ENCODE data around the gene ERBB4. TPM values are rescaled to one million over a fixed set of nuclear protein-coding genes. Genes with fewer than 3 reads are reported as not detected.

Gene ERBB4
- total RNA-seq, 1 experiment from 2014 or later, result 0.04 TPM

DNA sequence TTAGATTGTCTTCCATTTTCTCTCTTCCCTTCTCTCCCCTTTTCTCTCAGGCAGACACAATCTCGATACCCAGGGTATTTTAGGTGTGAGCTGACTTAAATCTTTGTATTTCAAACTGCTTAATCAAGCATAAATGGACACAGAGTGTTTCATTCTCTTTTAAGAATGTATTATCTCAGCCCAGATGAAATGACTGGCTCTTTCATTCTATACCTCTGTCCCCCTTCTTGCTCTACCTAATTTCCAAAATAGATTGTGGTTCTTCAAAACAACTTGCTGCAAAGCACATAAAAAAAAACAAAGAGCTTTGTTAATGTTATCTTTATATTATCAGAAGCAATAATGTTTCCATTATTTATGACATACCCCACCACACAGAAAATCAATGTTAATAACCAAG is 514.6 kb downstream of the ERBB4 start:
- no peak for DNase-seq
- H4K5ac ChIP-seq (ENCODE audit: insufficient read length, low read depth, low read length), result no peak overlapping the region
- no peaks in the 10 kb centered on the region for H3K27me3 ChIP-seq (ENCODE audit: insufficient read depth, low read length)
- no peaks in the 10 kb centered on the region for H3K9me3 ChIP-seq (ENCODE audit: control insufficient read depth, low read depth, low read length)
- no peak overlapping the region for H2BK15ac ChIP-seq (ENCODE audit: low read depth, low read length)
- no peak overlapping the region for H3K23ac ChIP-seq (ENCODE audit: insufficient read length, low read depth, low read length)
- Mint-ChIP-seq H3K9me3 (no peaks in the 10 kb centered on the region), H3K36me3 (ENCODE audit: insufficient read depth in 1 of 3, low read depth in 3 of 3) (no peaks in the 10 kb centered on the region), H3K27me3 (ENCODE audit: low read depth) (no peaks in the 10 kb centered on the region), H3K4me1 (no peaks in the 10 kb centered on the region), H3K27ac (no peak overlapping the region), H3K4me3 (no peak overlapping the region)
- H3K4me2 ChIP-seq (ENCODE audit: insufficient read depth, insufficient read length, low read length), result no peak overlapping the region
- H4K20me1 ChIP-seq (ENCODE audit: control insufficient read depth, insufficient read depth, insufficient read length), result no peaks in the 10 kb centered on the region
- H2BK12ac ChIP-seq (ENCODE audit: insufficient read length, low read depth, low read length), result no peak overlapping the region
- H3K23me2 ChIP-seq (ENCODE audit: insufficient read length, low read depth, low read length, poor library complexity, severe bottlenecking), result no peaks in the 10 kb centered on the region
- no peak overlapping the region for H2BK120ac ChIP-seq (ENCODE audit: low read depth, low read length, poor library complexity, severe bottlenecking)
- H3K79me1 ChIP-seq (ENCODE audit: insufficient read depth, low read depth, low read length, poor library complexity, severe bottlenecking), result no peaks in the 10 kb centered on the region
- no peak overlapping the region for H3K18ac ChIP-seq (ENCODE audit: insufficient read length, low read depth, low read length)
- H3K27ac ChIP-seq (ENCODE audit: insufficient read length, low read depth, low read length), result no peak overlapping the region
- no peak overlapping the region for H3T11ph ChIP-seq (ENCODE audit: low read length)
- H2BK20ac ChIP-seq (ENCODE audit: low read depth, low read length, poor library complexity, severe bottlenecking), result no peak overlapping the region
- no peak overlapping the region for H4K91ac ChIP-seq (ENCODE audit: insufficient read length, low read depth, low read length)
- no peak overlapping the region for H2AFZ ChIP-seq (ENCODE audit: low read length)
- H3K14ac ChIP-seq (ENCODE audit: insufficient read depth, low read length), result no peak overlapping the region
- H2AK5ac ChIP-seq (ENCODE audit: insufficient read length, low read length), result no peak overlapping the region
- no peak overlapping the region for H4K8ac ChIP-seq (replicated peaks; ENCODE audit: insufficient read length, low read depth, low read length)
- no peak overlapping the region for H2BK5ac ChIP-seq (ENCODE audit: insufficient read length, low read length)
- H3K56ac ChIP-seq (ENCODE audit: insufficient read length, low read depth, low read length), result no peak overlapping the region
- no peak for TF ChIP-seq CTCF (conservative IDR thresholded peaks at IDR 0.05)
- no peak overlapping the region for H3K9ac ChIP-seq (ENCODE audit: extremely low read depth, insufficient read length, low read length)
- H3K79me2 ChIP-seq (ENCODE audit: insufficient read depth, low read length), result no peaks in the 10 kb centered on the region
- WGBS (ENCODE audit: extremely low coverage, insufficient read length, low lambda C conversion rate), result no CpG with 5 or more reads among the region's 1 CpG
- H3K4me1 ChIP-seq (ENCODE audit: insufficient read depth, low read length), result no peaks in the 10 kb centered on the region
- no peak overlapping the region for H3K4ac ChIP-seq (ENCODE audit: low read depth, low read length)

Data from H9 (cell line).